ENCODE results near the gene OR5M11. TPM values are rescaled to one million over a fixed set of nuclear protein-coding genes. Genes with fewer than 3 reads are reported as not detected.
"Not testable (repeated sequence)": the region's sequence is repeated elsewhere in the genome, so short reads cannot be mapped to it uniquely, and the experiment has no call there.

The OR5M11 gene
- not detected for total RNA-seq

DNA sequence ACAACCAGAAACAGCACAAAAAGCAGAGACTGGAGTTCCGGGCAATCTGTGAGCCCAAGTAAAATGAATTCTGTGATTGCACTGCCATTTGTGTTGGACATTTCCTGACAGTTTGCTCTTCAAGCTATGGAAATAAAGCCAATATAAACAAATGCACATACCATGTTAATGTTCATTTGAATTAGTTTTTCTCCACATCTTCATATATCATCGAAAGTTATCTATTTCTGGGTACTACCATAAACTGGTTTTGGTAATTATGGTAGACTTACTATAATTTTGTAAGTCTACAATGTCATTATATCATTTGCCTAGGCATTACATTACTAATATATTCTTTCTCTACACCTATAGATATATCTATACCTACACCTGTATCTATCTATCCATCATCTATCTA lies at the start of gene OR5M11:
OR5M11 (minus strand) TSS at position 101 of the 400 bp plus-strand sequence; CDS start at position 101, 0 bp downstream.
- FAIRE-seq, result no peak

DNA sequence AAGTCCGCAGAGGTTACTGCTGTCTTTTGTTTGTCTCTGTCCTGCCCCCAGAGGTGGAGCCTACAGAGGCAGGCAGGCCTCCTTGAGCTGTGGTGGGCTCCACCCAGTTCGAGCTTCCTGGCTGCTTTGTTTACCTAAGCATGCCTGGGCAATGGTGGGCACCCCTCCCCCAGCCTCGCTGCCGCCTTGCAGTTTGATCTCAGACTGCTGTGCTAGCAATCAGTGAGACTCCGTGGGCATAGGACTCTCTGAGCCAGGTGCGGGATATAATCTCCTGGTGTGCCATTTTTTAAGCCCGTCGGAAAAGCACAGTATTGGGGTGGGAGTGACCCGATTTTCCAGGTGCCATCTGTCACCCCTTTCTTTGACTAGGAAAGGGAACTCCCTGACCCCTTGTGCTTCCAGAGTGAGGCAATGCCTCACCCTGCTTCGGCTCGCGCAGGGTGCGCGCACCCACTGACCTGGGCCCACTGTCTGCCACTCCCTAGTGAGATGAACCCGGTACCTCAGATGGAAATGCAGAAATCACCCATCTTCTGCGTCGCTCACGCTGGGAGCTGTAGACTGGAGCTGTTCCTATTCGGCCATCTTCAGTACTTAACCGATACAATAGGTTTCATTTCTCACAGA lies 49.1 kb upstream of the OR5M11 start:
- FAIRE-seq; DNase-seq (ENCODE audit: low spot score in 2 of 2): not testable (repeated sequence)

More for the DNA sequence above, at the start of gene OR5M11:
- no peak for DNase-seq (ENCODE audit: low spot score in 2 of 2)

- FAIRE-seq (no peak), DNase-seq (ENCODE audit: low spot score in 2 of 2) (no peak)
These were observed 34.6 kb upstream of the OR5M11 start, which contains the start of gene OR5M10 for GRCh38 chr11:56577621-56578020. Gene OR5M10 (minus strand): TSS chr11:56577721. CDS start chr11:56577721, 0 bp downstream.

DNA sequence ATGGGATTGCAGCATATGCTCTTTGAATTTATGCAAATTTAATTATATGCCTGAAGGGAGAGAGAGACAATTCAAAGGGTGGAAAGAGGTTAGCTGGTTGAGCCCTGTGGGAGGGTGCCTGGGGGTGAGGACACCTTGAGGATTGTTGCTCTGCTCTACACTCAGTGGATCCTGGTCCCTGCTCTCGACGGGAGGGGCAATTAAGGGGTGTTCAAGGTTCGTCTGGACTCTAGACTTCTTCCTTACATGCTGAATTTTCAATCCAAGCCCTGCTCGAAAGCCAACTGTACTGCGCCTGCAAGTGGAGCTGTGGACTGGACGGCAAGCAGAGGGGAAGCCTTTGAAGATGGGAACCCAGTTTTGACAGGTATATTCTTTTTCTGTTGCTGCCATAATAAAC lies 15.5 kb upstream of the OR5M11 start:
- FAIRE-seq, result no peak
- DNase-seq (ENCODE audit: low spot score in 2 of 2), result no peak

GRCh38 chr11:56554691-56555090 lies 11.6 kb upstream of the OR5M11 start:
- not testable (repeated sequence) for FAIRE-seq; DNase-seq (ENCODE audit: low spot score in 2 of 2)

- FAIRE-seq, result no peak
- DNase-seq (ENCODE audit: low spot score in 2 of 2), result no peak
These were observed 2.5 kb upstream of the OR5M11 start for GRCh38 chr11:56545531-56545930.

GRCh38 chr11:56543739-56544138 lies 682 bp upstream of the OR5M11 start:
- no peak for DNase-seq (ENCODE audit: low spot score in 2 of 2)
- no peak for FAIRE-seq

DNA sequence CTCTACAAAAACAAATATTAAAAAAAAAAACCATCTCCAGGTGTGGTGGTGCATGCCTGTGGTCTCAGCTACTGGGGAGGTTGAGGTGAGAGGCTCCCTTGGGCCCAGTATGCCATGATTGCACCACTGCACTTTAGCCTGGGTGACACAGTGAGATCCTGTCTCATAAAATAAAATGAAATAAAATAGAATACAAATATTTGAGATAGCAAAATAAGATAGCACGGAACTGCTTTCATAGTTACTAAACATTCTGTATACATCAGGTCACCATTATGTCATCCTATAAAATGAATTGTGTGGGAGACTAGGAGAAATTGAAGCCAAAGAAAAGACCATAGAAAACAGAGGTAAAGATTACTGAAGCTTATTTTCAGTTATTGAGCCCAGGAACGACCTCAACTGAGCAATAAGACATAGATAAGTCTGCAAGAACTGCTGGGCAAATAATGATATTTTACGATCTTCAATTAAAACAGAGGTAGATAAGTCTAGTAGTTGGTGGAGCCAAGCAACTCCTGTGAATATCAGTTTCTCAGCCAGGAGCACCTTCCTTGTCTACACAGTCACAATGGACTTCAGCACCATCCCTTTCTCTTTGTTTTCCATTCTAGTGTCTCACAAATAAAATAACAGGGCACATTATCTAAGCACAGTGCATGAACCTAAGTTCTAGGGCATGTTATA lies 9.9 kb downstream of the OR5M11 start:
- DNase-seq (ENCODE audit: low spot score in 2 of 2), result no peak
- FAIRE-seq, result no peak

DNA sequence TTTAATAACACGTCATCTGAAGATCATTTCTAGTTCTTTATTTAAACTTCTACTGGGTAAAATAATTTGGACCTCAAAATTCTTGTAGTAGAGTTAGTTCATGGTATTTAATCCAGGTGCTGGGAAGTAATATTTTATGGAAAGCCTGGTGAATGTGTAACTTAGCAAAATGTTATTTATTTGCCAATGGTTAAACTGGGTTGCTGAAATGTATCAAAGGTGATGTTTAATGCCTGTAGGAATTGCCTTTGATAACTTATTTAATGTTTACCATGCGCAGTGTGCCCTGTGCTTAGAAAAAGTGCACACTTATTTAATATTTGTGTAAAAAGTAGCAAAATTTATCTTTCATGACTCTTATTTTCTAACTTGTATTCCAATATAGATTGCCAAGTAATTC lies 11.2 kb downstream of the OR5M11 start:
- FAIRE-seq, result no peak
- no peak for DNase-seq (ENCODE audit: low spot score in 2 of 2)

DNA sequence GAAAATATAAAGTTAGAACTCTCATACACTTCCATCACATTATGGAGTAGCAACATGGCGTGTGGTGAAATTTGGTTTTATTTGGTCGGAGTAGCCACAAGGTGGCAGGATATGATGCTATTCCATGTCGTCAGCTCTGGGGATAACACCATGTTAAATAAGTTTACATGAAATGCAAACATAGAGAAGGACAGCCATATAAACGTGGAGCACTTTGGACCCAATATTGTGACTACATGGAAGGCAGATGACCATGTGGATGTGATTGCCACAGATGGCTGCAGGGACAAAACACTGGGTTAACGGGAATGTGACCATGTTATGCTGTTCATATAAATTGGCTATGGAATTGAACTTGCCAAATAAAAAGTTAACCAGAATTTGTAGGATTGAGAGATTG lies 21.0 kb downstream of the OR5M11 start:
- no peak for FAIRE-seq
- DNase-seq (ENCODE audit: low spot score in 2 of 2), result no peak

DNA sequence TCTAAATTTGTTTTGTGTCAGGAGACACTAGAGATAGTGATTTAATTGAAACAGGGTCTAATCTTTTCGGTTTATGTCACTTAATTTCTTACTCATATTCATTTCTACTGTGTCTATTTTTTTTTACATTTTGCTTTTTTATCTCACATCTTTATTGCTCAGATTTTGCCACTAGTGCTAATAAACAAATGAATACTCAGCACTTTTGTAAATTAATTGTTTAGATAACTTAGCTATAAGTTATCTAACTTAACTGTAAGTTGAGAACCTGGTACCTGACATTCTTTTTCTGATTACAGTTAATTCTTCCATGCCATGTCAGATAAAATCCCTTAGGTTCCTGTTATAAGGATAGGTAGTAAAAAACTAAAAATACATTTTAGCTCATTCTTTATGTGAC lies 29.8 kb downstream of the OR5M11 start:
- FAIRE-seq (no peak), DNase-seq (ENCODE audit: low spot score in 2 of 2) (no peak)

- FAIRE-seq (no peak), DNase-seq (ENCODE audit: low spot score in 2 of 2) (no peak)
These were observed 33.6 kb downstream of the OR5M11 start for GRCh38 chr11:56509439-56509838.

DNA sequence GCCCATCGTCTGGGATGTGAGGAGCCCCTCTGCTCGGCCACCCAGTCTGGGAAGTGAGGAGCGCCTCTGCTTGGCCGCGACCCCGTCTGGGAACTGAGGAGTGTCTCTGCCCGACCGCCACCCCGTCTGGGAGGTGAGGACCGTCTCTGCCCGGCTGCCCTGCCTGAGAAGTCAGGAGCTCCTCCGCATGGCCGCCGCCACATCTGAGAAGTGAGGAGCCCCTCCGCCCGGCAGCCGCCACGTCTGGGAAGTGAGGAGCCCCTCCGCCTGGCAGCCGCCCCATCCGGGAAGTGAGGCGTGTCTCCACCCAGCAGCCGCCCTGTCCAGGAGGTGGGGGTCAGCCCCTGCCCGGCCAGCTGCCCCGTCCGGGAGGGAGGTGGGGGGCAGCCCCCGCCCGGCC lies 46.0 kb downstream of the OR5M11 start:
- FAIRE-seq, result no peak
- DNase-seq (ENCODE audit: low spot score in 2 of 2), result no peak

- no peak for FAIRE-seq
- no peak for DNase-seq (ENCODE audit: low spot score in 2 of 2)
These were observed 47.9 kb downstream of the OR5M11 start for GRCh38 chr11:56495117-56495516.

Other genes starting within 250 kb of the OR5M11 start
- not detected for gene OR8K3, start 228.1 kb downstream of the OR5M11 start, total RNA-seq
- gene OR8K1, start 197.2 kb downstream of the OR5M11 start, total RNA-seq, result not detected
- not detected for gene OR8J1, start 189.0 kb downstream of the OR5M11 start, total RNA-seq
- gene OR8U1, start 167.6 kb downstream of the OR5M11 start, total RNA-seq, result not detected
- not detected for gene OR5AL1, start 130.6 kb downstream of the OR5M11 start, total RNA-seq
- gene OR5M3, start 69.9 kb downstream of the OR5M11 start, total RNA-seq, result not detected
- gene OR5M8, start 51.9 kb downstream of the OR5M11 start, total RNA-seq, result 0.41 TPM
- gene OR5M10, start 34.5 kb upstream of the OR5M11 start, total RNA-seq, result not detected
- not detected for gene OR5M1, start 71.6 kb upstream of the OR5M11 start, total RNA-seq
- gene OR5AP2, start 99.2 kb upstream of the OR5M11 start, total RNA-seq, result not detected
- gene OR5AR1, start 120.4 kb upstream of the OR5M11 start, total RNA-seq, result not detected
- not detected for gene OR9G1, start 155.8 kb upstream of the OR5M11 start, total RNA-seq
- gene OR9G4, start 205.4 kb upstream of the OR5M11 start, total RNA-seq, result not detected